ENCODE results near the gene IL12B.
A peak's percentile ranks its signal among the peaks of the same experiment; 100 is the strongest.

IL12B gene

DNA sequence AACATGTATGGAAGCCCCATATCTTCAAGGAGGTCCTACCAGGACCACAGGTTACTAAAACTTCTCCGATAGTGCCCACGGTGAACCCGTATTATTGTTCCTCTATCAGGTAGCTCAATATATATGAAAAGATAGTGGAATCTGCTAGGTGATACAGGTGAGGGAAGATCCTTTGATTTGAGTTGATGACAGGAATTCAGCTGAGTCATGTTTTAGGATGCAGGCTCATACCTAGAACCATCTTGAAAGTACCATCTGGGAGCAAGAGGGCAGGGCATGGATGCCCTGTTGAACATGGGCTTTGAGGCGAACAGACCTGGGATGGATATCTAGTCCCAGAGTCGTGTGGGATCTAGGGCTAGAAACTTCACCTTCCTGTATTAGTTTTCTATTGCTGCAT lies 35.4 kb downstream of the IL12B start:
- no peak overlapping the region for H3K9ac ChIP-seq (ENCODE audit: low read length)
- no peaks in the 10 kb centered on the region for H3K27me3 ChIP-seq (ENCODE audit: low read length)
- no peaks in the 10 kb centered on the region for H3K36me3 ChIP-seq (ENCODE audit: low read length)
- H3K79me2 ChIP-seq (ENCODE audit: insufficient read depth, low read length) = no peaks in the 10 kb centered on the region
- TF ChIP-seq EZH2phosphoT487 (conservative IDR thresholded peaks at IDR 0.05; ENCODE audit: low read length) (no peak), CTCF (IDR thresholded peaks at IDR 0.05; ENCODE audit: insufficient read depth, low read length, poor library complexity, severe bottlenecking) (no peak)
- H3K9me3 ChIP-seq (ENCODE audit: insufficient read depth, low read length) = no peaks in the 10 kb centered on the region; the same call in 1 of the 2 replicates
- H3F3A ChIP-seq (ENCODE audit: insufficient read depth) = no peaks in the 10 kb centered on the region
- H3K4me3 ChIP-seq (ENCODE audit: insufficient read depth, low read length, poor library complexity, severe bottlenecking) = no peak overlapping the region
- no peak overlapping the region for H3K27ac ChIP-seq (ENCODE audit: low read depth, low read length)
- no peaks in the 10 kb centered on the region for H4K20me1 ChIP-seq (ENCODE audit: low read depth, low read length)
- H2AFZ ChIP-seq (ENCODE audit: low read depth, low read length, severe bottlenecking) = no peak overlapping the region
- no peak overlapping the region for H3K4me2 ChIP-seq (ENCODE audit: low read depth, low read length, poor library complexity, severe bottlenecking)
- H3K9me2 ChIP-seq (replicated peaks; ENCODE audit: insufficient read depth, low read length) = no peaks in the 10 kb centered on the region

DNA sequence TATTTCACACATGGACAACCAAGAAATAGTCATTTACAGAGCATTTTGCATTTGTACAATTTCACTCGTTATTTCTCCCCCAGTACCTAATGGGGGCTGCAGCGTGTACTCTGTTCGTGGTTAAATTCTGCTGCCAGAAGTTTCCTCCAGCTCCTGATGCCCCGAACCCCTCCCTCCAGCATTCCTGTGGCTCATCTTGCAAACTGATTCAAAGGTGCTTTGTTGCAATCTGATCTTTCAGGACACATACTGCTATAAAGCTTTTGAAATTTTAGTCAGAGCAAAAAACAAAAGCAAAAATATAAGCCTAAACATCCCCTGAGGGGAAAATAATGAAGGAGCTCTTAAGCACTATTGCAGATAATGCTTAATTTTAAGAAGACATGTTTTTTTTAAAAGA lies 39.5 kb downstream of the IL12B start:
- H3K79me2 ChIP-seq (ENCODE audit: insufficient read depth, low read length) = no peaks in the 10 kb centered on the region

GRCh38 chr5:159286420-159287035 lies 43.8 kb downstream of the IL12B start:
- no peak overlapping the region for H2AFZ ChIP-seq (ENCODE audit: low read depth, low read length, severe bottlenecking)
- H3K79me2 ChIP-seq (ENCODE audit: insufficient read depth, low read length) = no peaks in the 10 kb centered on the region
- no peaks in the 10 kb centered on the region for H4K20me1 ChIP-seq (ENCODE audit: low read depth, low read length)
- no peaks in the 10 kb centered on the region for H3K9me3 ChIP-seq (ENCODE audit: insufficient read depth, low read length)
- H3K9me2 ChIP-seq (replicated peaks; ENCODE audit: insufficient read depth, low read length) = no peaks in the 10 kb centered on the region
- no peak for TF ChIP-seq EZH2phosphoT487 (conservative IDR thresholded peaks at IDR 0.05; ENCODE audit: low read length)
- TF ChIP-seq CTCF (IDR thresholded peaks at IDR 0.05; ENCODE audit: insufficient read depth, low read length, poor library complexity, severe bottlenecking) = peak; percentile 39
- H3F3A ChIP-seq (ENCODE audit: insufficient read depth) = no peaks in the 10 kb centered on the region
- H3K27me3 ChIP-seq (ENCODE audit: low read length) = no peaks in the 10 kb centered on the region
- H3K4me3 ChIP-seq (ENCODE audit: insufficient read depth, low read length, poor library complexity, severe bottlenecking) = no peak overlapping the region
- no peak overlapping the region for H3K4me2 ChIP-seq (ENCODE audit: low read depth, low read length, poor library complexity, severe bottlenecking)
- peaks cover 7% of the 10 kb centered on the region; the same call in 1 of the 2 replicates for H3K36me3 ChIP-seq (ENCODE audit: low read length)
- no peak overlapping the region for H3K27ac ChIP-seq (ENCODE audit: low read depth, low read length)
- no peak overlapping the region for H3K9ac ChIP-seq (ENCODE audit: low read length)

More for the DNA sequence above, 39.5 kb downstream of the IL12B start:
- Histone ChIP-seq H4K20me1 (ENCODE audit: low read depth, low read length) (no peaks in the 10 kb centered on the region), H3F3A (ENCODE audit: insufficient read depth) (no peaks in the 10 kb centered on the region), H3K36me3 (ENCODE audit: low read length) (no peaks in the 10 kb centered on the region), H2AFZ (ENCODE audit: low read depth, low read length, severe bottlenecking) (no peak overlapping the region), H3K9ac (ENCODE audit: low read length) (no peak overlapping the region), H3K4me2 (ENCODE audit: low read depth, low read length, poor library complexity, severe bottlenecking) (no peak overlapping the region), H3K9me2 (replicated peaks; ENCODE audit: insufficient read depth, low read length) (no peaks in the 10 kb centered on the region), H3K27ac (ENCODE audit: low read depth, low read length) (no peak overlapping the region), H3K27me3 (ENCODE audit: low read length) (no peaks in the 10 kb centered on the region), H3K4me3 (ENCODE audit: insufficient read depth, low read length, poor library complexity, severe bottlenecking) (no peak overlapping the region), H3K9me3 (ENCODE audit: insufficient read depth, low read length) (no peaks in the 10 kb centered on the region)
- no peak for TF ChIP-seq CTCF (IDR thresholded peaks at IDR 0.05; ENCODE audit: insufficient read depth, low read length, poor library complexity, severe bottlenecking)
- no peak for TF ChIP-seq EZH2phosphoT487 (conservative IDR thresholded peaks at IDR 0.05; ENCODE audit: low read length)
